Measurements from ENCODE around the gene B9D1.

- TF ChIP-seq, protein P1, sequence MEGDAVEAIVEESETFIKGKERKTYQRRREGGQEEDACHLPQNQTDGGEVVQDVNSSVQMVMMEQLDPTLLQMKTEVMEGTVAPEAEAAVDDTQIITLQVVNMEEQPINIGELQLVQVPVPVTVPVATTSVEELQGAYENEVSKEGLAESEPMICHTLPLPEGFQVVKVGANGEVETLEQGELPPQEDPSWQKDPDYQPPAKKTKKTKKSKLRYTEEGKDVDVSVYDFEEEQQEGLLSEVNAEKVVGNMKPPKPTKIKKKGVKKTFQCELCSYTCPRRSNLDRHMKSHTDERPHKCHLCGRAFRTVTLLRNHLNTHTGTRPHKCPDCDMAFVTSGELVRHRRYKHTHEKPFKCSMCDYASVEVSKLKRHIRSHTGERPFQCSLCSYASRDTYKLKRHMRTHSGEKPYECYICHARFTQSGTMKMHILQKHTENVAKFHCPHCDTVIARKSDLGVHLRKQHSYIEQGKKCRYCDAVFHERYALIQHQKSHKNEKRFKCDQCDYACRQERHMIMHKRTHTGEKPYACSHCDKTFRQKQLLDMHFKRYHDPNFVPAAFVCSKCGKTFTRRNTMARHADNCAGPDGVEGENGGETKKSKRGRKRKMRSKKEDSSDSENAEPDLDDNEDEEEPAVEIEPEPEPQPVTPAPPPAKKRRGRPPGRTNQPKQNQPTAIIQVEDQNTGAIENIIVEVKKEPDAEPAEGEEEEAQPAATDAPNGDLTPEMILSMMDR (IDR thresholded peaks at IDR 0.05), result no peak
- no peak for TF ChIP-seq POLR2A (IDR thresholded peaks at IDR 0.05)
These were observed 2.7 kb downstream of the B9D1 start for GRCh38 chr17:19359856-19360255.

Measured in heart left ventricle (tissue), 13 donors.